ENCODE results near the gene VAC14. TPM values are rescaled to one million over a fixed set of nuclear protein-coding genes. Genes with fewer than 3 reads are reported as not detected.

Gene VAC14
- total RNA-seq, 4 donors from 2014 or later, result 25.7 to 49.5 (median 40.4) TPM

GRCh38 chr16:70768203-70768580 lies 32.8 kb downstream of the VAC14 start:
- Histone ChIP-seq H3K36me3 (peaks cover 0 to 66% (median 0%) of the 10 kb centered on the region in 3 donors), H3K27ac (no peak overlapping the region)

GRCh38 chr16:70767377-70768202 lies 33.4 kb downstream of the VAC14 start:
- Histone ChIP-seq H3K27me3 (no peaks in the 10 kb centered on the region), H3K4me3 (no peak overlapping the region), H3K36me3 (peaks cover 0 to 66% (median 4%) of the 10 kb centered on the region in 3 donors), H3K27ac (no peak overlapping the region), H3K4me1 (peaks cover 0 to 5% (median 0%) of the 10 kb centered on the region in 4 donors), H3K9me3 (no peaks in the 10 kb centered on the region)
- 71 to 75% methylated on average over 4 of the region's 4 CpGs for WGBS, 2 donors
- DNase-seq (ENCODE audit: low spot score in 2 of 2), result no peak
- no peak for TF ChIP-seq EP300 (IDR thresholded peaks at IDR 0.05)
- no peak for TF ChIP-seq CTCF (IDR thresholded peaks at IDR 0.05)
- no peak for TF ChIP-seq POLR2A (IDR thresholded peaks at IDR 0.05)

More at GRCh38 chr16:70768203-70768580, 32.8 kb downstream of the VAC14 start:
- no peak for DNase-seq (ENCODE audit: low spot score in 2 of 2)
- no peaks in the 10 kb centered on the region for H3K9me3 ChIP-seq
- no peaks in the 10 kb centered on the region for H3K27me3 ChIP-seq
- H3K4me1 ChIP-seq, result peaks cover 0 to 5% (median 0%) of the 10 kb centered on the region in 4 donors
- TF ChIP-seq EP300 (IDR thresholded peaks at IDR 0.05) (no peak), CTCF (IDR thresholded peaks at IDR 0.05) (no peak), POLR2A (IDR thresholded peaks at IDR 0.05) (no peak)
- 49 to 61% methylated on average over 5 of the region's 5 CpGs for WGBS, 2 donors
- no peak overlapping the region for H3K4me3 ChIP-seq

- TF ChIP-seq CTCF (IDR thresholded peaks at IDR 0.05), result no peak
- no peak for TF ChIP-seq EP300 (IDR thresholded peaks at IDR 0.05)
- TF ChIP-seq POLR2A (IDR thresholded peaks at IDR 0.05), result no peak
- Histone ChIP-seq H3K27me3 (no peaks in the 10 kb centered on the region), H3K4me1 (peaks cover 0 to 5% (median 0%) of the 10 kb centered on the region in 4 donors), H3K9me3 (no peaks in the 10 kb centered on the region), H3K4me3 (no peak overlapping the region), H3K27ac (no peak overlapping the region), H3K36me3 (peaks cover 0 to 66% (median 4%) of the 10 kb centered on the region in 3 donors)
- DNase-seq (ENCODE audit: low spot score in 2 of 2), result no peak
- WGBS, 2 donors, result 78 to 95% methylated on average over 3 to 4 of the region's 4 CpGs
These were observed 34.3 kb downstream of the VAC14 start for GRCh38 chr16:70766658-70767057.

- no peak overlapping the region for H3K27ac ChIP-seq
- 83 to 88% methylated on average over 8 of the region's 8 CpGs for WGBS, 2 donors
- TF ChIP-seq EP300 (IDR thresholded peaks at IDR 0.05) (no peak), CTCF (IDR thresholded peaks at IDR 0.05) (no peak)
- peaks cover 0 to 7% (median 0%) of the 10 kb centered on the region in 4 donors for H3K4me1 ChIP-seq
- H3K36me3 ChIP-seq, result peaks cover 0 to 68% (median 4%) of the 10 kb centered on the region in 3 donors
- H3K9me3 ChIP-seq, result no peaks in the 10 kb centered on the region
- no peak overlapping the region for H3K4me3 ChIP-seq
- H3K27me3 ChIP-seq, result no peaks in the 10 kb centered on the region
- no peak for DNase-seq (ENCODE audit: low spot score in 2 of 2)
These were observed 34.8 kb downstream of the VAC14 start for GRCh38 chr16:70766176-70766575.

- Histone ChIP-seq H3K27me3 (no peaks in the 10 kb centered on the region), H3K9me3 (no peaks in the 10 kb centered on the region), H3K4me1 (peaks cover 0 to 5% (median 0%) of the 10 kb centered on the region in 4 donors), H3K4me3 (no peak overlapping the region), H3K27ac (no peak overlapping the region), H3K36me3 (peaks cover 0 to 74% (median 4%) of the 10 kb centered on the region in 3 donors)
- DNase-seq (ENCODE audit: low spot score in 2 of 2), result no peak
- TF ChIP-seq CTCF (IDR thresholded peaks at IDR 0.05) (no peak), POLR2A (IDR thresholded peaks at IDR 0.05) (no peak)
- WGBS, 2 donors, result 73 to 95% methylated on average over 2 to 8 of the region's 8 CpGs
These were observed 35.5 kb downstream of the VAC14 start for GRCh38 chr16:70765491-70765890.
